KMS-11 (cell line): Measurements from ENCODE around the gene ZNF302.

Experiments
- H2AFZ ChIP-seq: fragments of 200-600 bp; sonication (generic); 2 replicates; pipeline ENCODE4 v1.6.1; 2016; ENCODE audit warnings: antibody characterized with exemption, mixed run types, low read depth
- H3K27ac ChIP-seq: fragments of 200-600 bp; sonication (generic); 2 replicates; pipeline ENCODE4 v1.6.1; 2016; ENCODE audit warnings: mild to moderate bottlenecking, mixed run types
- H3K27me3 ChIP-seq: fragments of 200-600 bp; sonication (generic); 2 replicates; pipeline ENCODE4 v1.6.1; 2017; ENCODE audit warnings: mild to moderate bottlenecking, low read depth, mixed run types, moderate library complexity; ENCODE audit not compliant: insufficient read depth
- H3K36me3 ChIP-seq: fragments of 200-600 bp; sonication (generic); 2 replicates; pipeline ENCODE4 v1.6.1; 2017; ENCODE audit warnings: mild to moderate bottlenecking, mixed run types; ENCODE audit not compliant: insufficient read depth
- H3K4me1 ChIP-seq: fragments of 200-600 bp; sonication (generic); 2 replicates; pipeline ENCODE4 v1.6.1; 2016; ENCODE audit warnings: mild to moderate bottlenecking, low read depth, mixed run types; ENCODE audit not compliant: poor library complexity, severe bottlenecking
- H3K4me2 ChIP-seq: fragments of 200-600 bp; sonication (generic); 2 replicates; pipeline ENCODE4 v1.7.0; 2016; ENCODE audit warnings: mild to moderate bottlenecking, mixed run types
- H3K4me3 ChIP-seq: fragments of 200-600 bp; sonication (generic); IDR thresholded peaks from 2 replicates; pipeline ENCODE4 v1.6.1; 2017; ENCODE audit warnings: low read depth, low read length, mixed read lengths; ENCODE audit not compliant: insufficient read depth
- H3K79me2 ChIP-seq: fragments of 200-600 bp; sonication (generic); 2 replicates; pipeline ENCODE4 v1.6.1; 2016; ENCODE audit warnings: low read depth, mixed run types; ENCODE audit not compliant: insufficient read depth
- H3K9ac ChIP-seq: fragments of 200-600 bp; sonication (generic); 2 replicates; pipeline ENCODE4 v1.6.1; 2016; ENCODE audit warnings: mild to moderate bottlenecking, mixed run types
- H4K20me1 ChIP-seq: fragments of 200-600 bp; sonication (generic); 2 replicates; pipeline ENCODE4 v1.6.1; 2016; ENCODE audit warnings: mild to moderate bottlenecking, mixed run types; ENCODE audit not compliant: insufficient read depth
- TF ChIP-seq, protein P1 (sequence below): fragments of 200-600 bp; sonication (generic); conservative IDR thresholded peaks from 2 replicates; pipeline ENCODE4 v1.6.1; 2017; ENCODE audit warnings: low read depth, mild to moderate bottlenecking, antibody characterized with exemption, low read length, moderate library complexity, mixed read lengths

ZNF302 gene

GRCh38 chr19:34725400-34725799 lies 47.9 kb downstream of the ZNF302 start:
- Histone ChIP-seq H3K4me3 (no peak overlapping the region), H2AFZ (no peak overlapping the region), H3K9ac (no peak overlapping the region), H3K4me1 (no peaks in the 10 kb centered on the region), H3K79me2 (no peaks in the 10 kb centered on the region), H3K36me3 (no peaks in the 10 kb centered on the region), H4K20me1 (no peaks in the 10 kb centered on the region), H3K27me3 (no peaks in the 10 kb centered on the region), H3K4me2 (no peak overlapping the region), H3K27ac (no peak overlapping the region)
- TF ChIP-seq, protein P1, sequence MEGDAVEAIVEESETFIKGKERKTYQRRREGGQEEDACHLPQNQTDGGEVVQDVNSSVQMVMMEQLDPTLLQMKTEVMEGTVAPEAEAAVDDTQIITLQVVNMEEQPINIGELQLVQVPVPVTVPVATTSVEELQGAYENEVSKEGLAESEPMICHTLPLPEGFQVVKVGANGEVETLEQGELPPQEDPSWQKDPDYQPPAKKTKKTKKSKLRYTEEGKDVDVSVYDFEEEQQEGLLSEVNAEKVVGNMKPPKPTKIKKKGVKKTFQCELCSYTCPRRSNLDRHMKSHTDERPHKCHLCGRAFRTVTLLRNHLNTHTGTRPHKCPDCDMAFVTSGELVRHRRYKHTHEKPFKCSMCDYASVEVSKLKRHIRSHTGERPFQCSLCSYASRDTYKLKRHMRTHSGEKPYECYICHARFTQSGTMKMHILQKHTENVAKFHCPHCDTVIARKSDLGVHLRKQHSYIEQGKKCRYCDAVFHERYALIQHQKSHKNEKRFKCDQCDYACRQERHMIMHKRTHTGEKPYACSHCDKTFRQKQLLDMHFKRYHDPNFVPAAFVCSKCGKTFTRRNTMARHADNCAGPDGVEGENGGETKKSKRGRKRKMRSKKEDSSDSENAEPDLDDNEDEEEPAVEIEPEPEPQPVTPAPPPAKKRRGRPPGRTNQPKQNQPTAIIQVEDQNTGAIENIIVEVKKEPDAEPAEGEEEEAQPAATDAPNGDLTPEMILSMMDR, result no peak

GRCh38 chr19:34731019-34731829 lies 53.7 kb downstream of the ZNF302 start:
- H4K20me1 ChIP-seq, result no peaks in the 10 kb centered on the region
- no peaks in the 10 kb centered on the region for H3K27me3 ChIP-seq
- TF ChIP-seq, protein P1, result no peak
- H3K4me1 ChIP-seq, result peaks cover 6% of the 10 kb centered on the region
- no peak overlapping the region for H3K4me2 ChIP-seq
- H3K27ac ChIP-seq, result no peak overlapping the region
- H3K79me2 ChIP-seq, result no peaks in the 10 kb centered on the region
- no peak overlapping the region for H3K9ac ChIP-seq
- no peak overlapping the region for H2AFZ ChIP-seq
- no peaks in the 10 kb centered on the region for H3K36me3 ChIP-seq
- no peak overlapping the region for H3K4me3 ChIP-seq

GRCh38 chr19:34731964-34732363 lies 54.5 kb downstream of the ZNF302 start:
- Histone ChIP-seq H3K4me1 (peaks cover 6% of the 10 kb centered on the region), H3K27ac (no peak overlapping the region), H2AFZ (no peak overlapping the region), H3K79me2 (no peaks in the 10 kb centered on the region), H3K36me3 (no peaks in the 10 kb centered on the region), H3K9ac (no peak overlapping the region), H4K20me1 (no peaks in the 10 kb centered on the region), H3K4me2 (no peak overlapping the region), H3K27me3 (no peaks in the 10 kb centered on the region), H3K4me3 (no peak overlapping the region)
- TF ChIP-seq, protein P1, result no peak

DNA sequence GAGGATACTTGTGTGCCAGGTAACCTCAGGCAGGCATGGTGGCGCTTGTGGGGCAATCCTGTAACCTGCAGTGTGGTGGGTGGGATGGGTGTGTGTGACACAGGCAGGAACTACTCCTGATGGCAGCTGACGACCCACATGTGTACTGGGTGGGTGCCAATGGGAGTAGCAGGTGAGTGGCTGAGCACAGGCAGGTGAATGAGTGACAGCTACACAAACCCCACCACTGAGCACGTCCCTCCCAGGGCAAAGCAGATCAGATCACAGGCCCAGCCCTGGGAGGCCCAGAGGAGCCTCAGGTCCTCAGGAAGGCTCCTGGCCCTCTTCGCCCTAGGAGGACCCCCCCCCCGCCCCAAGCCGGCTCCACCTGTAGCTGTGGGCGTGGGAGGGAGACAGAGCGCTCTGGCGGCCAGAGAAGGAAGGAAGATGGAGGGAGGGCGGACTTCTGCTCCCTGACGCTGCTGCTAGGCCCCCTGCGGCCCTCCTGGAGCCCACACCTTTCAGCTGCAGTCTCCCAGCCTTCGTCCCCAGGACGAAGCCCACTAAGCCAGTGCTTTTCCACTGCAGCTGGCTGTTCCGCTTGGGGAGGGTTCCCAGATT lies 55.2 kb downstream of the ZNF302 start:
- H3K27me3 ChIP-seq, result no peaks in the 10 kb centered on the region

More for the DNA sequence above, 55.2 kb downstream of the ZNF302 start:
- H4K20me1 ChIP-seq, result no peaks in the 10 kb centered on the region
- H3K79me2 ChIP-seq, result no peaks in the 10 kb centered on the region
- no peak overlapping the region for H3K9ac ChIP-seq
- no peak overlapping the region for H3K27ac ChIP-seq
- peak overlapping the region; percentile 51 for H3K4me2 ChIP-seq
- peak overlapping the region; percentile 96 for H2AFZ ChIP-seq
- H3K4me3 ChIP-seq, result no peak overlapping the region
- peaks cover 6% of the 10 kb centered on the region for H3K4me1 ChIP-seq
- TF ChIP-seq, protein P1, result no peak
- no peaks in the 10 kb centered on the region for H3K36me3 ChIP-seq
